ENCODE results near the gene MMP11.
A peak's percentile ranks its signal among the peaks of the same experiment; 100 is the strongest.

MMP11 gene

DNA sequence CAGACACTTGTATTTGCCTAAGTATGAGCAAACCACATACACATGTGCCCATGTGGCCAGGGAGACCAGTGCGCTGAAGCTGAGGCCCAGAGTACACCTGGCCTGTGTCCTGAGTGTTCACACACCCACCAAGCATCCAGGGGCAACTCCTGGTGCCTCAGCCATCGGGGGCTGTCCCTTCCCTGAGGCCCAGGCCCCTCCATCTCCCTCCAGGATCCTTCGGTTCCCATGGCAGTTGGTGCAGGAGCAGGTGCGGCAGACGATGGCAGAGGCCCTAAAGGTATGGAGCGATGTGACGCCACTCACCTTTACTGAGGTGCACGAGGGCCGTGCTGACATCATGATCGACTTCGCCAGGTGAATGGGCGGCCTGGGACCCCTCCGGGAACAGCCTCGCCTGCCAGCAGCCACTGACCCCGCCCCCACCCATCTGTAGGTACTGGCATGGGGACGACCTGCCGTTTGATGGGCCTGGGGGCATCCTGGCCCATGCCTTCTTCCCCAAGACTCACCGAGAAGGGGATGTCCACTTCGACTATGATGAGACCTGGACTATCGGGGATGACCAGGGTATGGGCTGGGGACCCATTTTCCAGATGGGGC is 7.6 kb downstream of the MMP11 start:
- DNase-seq (ENCODE audit: low spot score) = no peak

DNA sequence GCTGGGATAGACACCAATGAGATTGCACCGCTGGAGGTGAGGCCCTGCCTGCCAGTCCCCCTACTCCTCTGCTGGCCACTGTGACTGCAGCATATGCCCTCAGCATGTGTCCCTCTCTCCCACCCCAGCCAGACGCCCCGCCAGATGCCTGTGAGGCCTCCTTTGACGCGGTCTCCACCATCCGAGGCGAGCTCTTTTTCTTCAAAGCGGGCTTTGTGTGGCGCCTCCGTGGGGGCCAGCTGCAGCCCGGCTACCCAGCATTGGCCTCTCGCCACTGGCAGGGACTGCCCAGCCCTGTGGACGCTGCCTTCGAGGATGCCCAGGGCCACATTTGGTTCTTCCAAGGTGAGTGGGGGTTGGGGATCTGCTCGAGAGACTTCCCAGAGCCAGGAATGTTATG is 8.4 kb downstream of the MMP11 start:
- DNase-seq (ENCODE audit: low spot score) = peak; percentile 91

DNA sequence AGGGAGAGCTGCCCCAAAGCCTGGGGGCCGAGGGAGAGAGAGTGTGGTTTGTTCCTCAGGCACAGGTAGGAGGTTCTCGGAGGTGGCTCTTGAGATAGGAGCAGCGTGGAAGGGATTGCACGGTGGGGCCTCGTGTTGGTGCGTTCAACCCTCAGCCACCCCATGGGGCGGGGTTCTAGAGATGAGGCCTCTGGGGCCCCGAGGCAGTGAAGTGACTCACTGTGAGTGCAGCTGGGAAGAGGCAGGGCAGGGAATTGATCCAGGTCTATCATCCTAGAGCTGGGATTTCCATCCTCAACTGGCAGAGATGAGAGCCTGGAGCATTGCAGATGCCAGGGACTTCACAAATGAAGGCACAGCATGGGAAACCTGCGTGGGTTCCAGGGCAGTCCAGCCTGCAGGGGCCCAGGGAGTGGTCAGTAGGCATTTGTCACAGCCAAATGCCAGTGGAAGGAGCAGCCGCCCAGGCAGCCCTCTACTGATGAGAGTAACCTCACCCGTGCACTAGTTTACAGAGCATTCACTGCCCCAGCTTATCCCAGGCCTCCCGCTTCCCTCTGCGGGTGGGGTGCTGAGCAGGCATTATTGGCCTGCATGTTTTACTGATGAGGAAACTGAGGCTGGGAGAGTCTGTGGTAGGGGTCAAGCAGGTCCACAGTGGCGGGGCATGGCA is 9.0 kb downstream of the MMP11 start:
- no peak for DNase-seq (ENCODE audit: low spot score)

DNA sequence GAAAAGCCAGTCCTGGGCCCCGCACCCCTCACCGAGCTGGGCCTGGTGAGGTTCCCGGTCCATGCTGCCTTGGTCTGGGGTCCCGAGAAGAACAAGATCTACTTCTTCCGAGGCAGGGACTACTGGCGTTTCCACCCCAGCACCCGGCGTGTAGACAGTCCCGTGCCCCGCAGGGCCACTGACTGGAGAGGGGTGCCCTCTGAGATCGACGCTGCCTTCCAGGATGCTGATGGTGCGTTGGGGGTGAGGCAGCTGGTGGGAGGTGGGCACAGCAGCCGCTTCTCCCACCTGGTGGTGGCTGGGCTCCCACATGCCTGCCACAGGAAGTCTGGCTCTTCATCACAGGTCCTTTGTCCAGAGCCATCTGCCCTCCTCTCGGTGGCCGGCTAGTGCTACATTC is 9.6 kb downstream of the MMP11 start:
- no peak for DNase-seq (ENCODE audit: low spot score)

DNA sequence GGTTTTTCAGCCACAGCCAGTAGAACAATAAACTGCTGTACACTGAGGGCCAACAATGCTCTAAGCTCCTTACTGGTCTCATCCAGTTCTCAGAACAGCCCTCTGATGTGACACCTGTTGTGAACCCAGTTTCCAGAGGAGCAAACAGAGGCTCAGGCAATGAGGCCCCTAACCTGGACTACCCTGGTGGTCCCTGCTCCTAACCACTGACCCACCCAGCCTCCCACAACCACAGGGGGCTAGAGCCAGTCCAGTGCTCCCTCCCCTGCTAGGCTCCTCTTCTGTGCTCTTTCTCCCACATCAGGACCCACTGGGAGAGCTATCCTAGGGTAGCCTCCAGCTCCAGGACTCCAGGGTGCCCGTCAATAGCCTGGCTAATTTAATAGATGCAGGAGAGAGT is 10.1 kb downstream of the MMP11 start:
- DNase-seq (ENCODE audit: low spot score) = peak; percentile 1

DNA sequence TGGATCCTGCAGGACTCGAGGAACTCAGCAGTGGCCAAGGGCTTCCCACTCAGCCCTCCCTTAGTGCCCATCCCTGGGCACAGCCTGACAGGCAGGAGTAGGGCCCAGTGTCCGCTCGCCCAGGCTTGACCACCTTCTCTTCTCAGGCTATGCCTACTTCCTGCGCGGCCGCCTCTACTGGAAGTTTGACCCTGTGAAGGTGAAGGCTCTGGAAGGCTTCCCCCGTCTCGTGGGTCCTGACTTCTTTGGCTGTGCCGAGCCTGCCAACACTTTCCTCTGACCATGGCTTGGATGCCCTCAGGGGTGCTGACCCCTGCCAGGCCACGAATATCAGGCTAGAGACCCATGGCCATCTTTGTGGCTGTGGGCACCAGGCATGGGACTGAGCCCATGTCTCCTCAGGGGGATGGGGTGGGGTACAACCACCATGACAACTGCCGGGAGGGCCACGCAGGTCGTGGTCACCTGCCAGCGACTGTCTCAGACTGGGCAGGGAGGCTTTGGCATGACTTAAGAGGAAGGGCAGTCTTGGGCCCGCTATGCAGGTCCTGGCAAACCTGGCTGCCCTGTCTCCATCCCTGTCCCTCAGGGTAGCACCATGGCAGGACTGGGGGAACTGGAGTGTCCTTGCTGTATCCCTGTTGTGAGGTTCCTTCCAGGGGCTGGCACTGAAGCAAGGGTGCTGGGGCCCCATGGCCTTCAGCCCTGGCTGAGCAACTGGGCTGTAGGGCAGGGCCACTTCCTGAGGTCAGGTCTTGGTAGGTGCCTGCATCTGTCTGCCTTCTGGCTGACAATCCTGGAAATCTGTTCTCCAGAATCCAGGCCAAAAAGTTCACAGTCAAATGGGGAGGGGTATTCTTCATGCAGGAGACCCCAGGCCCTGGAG is 10.9 kb downstream of the MMP11 start:
- DNase-seq (ENCODE audit: low spot score) = peak; percentile 1

DNA sequence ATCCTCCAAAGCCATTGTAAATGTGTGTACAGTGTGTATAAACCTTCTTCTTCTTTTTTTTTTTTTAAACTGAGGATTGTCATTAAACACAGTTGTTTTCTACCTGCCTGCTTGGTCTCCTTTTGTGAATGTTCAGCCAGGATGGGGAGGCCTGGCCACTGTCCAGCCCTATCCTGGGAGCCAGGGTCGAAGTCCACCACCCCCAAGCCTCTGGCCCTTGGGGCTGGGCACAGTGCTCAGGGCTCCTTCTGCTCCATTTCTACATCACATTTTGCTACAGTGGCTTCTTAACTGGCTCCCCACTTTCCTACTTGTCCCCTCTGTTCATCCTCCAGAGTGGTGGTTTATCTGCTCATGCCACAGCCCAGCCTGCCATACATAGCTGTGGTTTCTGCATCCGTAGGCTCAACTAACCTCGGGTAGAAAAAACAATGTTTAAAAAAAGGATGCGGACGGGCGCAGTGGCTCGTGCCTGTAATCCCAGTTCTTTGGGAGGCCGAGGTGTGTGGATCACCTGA is 11.6 kb downstream of the MMP11 start:
- DNase-seq (ENCODE audit: low spot score) = peak; percentile 0

DNA sequence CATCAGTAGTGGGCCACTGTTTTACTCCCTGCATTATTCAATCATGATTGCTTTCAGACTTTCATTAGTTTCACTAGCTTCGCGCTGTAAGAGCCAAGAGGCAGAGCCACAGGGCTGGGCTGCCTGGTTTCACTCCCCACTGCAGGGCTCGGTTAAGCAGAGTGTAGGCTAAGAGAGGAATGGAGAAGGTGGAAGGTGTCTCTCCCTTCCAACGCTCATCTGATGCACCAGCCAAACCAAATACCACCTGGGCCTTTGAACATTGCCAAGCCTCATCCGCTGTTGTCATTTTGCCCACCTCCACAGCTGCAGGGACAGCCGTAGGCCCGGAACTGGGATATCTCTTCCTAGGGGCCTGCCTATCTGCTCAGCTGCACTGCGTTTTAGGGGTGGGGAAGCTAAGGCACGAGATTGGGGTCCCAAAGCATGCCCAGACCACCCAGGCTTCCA is 13.6 kb downstream of the MMP11 start:
- DNase-seq (ENCODE audit: low spot score) = no peak

DNA sequence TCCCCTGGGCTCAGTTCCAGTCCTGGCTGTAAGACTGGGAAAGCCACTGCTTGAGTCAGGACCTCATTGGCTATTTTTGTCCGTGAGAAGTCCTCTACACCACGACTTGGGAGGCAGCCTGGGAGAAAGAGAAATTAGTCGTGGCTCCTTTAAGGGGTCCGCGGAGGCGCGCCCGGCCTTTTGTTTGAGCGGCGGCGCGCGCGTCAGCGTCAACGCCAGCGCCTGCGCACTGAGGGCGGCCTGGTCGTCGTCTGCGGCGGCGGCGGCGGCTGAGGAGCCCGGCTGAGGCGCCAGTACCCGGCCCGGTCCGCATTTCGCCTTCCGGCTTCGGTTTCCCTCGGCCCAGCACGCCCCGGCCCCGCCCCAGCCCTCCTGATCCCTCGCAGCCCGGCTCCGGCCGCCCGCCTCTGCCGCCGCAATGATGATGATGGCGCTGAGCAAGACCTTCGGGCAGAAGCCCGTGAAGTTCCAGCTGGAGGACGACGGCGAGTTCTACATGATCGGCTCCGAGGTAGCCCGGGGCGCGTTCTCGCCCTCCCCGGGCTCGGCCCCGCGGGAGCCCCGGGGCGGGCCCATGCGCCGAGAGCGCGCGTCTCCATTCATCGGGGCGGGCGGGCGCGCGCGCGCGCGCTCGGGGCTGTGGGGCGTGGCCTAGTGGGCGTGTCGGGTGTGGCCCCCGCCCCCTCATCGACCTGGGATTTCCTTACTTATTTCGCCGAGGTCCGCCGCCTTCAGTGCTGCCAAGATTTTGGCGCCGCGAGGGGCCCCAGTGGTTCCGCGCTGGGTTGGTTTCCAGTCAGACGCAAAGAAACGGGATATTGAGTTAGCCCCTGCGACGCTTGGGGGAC is 14.3 kb downstream of the MMP11 start, which contains the start of gene SMARCB1:
TSS of gene SMARCB1 (plus strand) at position 215 of the 848 bp plus-strand sequence. CDS start at position 419, 204 bp downstream.
- DNase-seq (ENCODE audit: low spot score) = peak; percentile 87

DNA sequence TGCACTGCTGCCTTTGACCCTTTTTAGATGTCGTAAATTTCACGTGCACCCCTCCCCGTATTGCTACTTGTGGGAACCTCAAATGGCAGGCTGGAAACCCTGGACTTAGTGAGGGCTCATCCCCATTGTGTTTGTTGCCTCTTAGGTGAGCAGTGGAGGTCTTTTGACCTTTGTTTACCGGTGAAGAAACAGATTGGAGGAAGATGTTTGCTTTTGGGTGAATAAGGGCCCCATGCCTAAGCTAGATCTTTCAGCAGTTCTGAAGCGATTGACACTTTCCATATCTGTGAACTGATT is 14.9 kb downstream of the MMP11 start:
- DNase-seq (ENCODE audit: low spot score) = no peak

DNA sequence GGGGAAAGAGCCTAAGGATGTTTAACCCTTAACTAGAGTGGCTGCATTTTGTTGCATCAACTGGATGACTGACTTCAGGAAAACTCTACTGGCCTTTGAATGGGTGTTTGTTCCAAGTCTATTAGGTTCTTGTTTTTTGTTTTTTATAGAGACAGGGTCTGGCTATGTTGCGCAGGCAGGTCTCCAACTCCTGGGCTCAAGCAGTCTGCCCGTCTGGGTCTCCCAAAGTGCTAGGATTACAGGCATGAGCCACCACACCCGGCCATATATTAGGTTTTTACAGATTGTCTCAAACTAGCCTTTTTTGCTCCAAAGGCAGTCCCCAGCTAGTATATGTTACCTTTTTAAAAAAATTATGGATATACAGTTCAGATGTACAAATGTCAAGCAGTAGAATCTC is 15.3 kb downstream of the MMP11 start:
- DNase-seq (ENCODE audit: low spot score) = no peak

DNA sequence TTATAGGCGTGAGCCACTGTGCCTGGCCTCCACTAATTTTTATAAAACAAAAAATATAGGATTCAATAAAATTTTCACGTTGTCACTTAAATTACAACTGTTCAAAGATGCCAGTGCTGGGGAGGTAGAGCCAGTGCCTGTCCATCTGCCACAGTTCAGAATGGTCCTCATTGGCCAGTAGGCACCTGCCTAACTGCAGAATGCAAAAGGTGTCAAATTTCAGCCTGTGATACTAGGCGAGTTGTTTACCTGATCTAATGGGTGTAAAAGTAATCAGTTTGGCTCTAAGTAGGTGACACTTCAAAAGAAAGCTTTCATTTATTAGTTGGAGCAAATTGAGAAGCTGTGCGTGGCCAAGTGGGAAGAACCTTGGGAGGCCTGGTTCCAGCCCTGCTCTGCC is 16.5 kb downstream of the MMP11 start:
- no peak for DNase-seq (ENCODE audit: low spot score)

DNA sequence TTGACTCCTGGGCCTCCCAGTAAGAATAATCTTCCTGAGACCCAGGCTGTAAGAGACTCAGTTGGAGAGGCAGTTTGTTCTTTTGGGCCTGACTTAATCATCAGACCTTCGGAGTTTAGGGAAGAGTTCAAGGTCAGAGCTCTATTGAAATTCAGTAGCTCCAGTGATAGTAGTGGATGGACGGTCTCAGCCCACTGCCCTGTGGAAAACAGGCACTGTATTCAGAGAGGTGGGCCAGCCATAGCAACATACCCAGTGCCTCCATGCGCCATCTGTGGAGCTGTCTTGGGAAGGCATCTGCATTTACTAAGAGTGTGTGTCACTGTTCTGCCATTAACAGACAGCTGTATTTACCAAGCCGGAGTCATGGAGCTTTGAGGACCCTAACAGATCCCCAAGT is 17.0 kb downstream of the MMP11 start:
- DNase-seq (ENCODE audit: low spot score) = peak; percentile 55

DNA sequence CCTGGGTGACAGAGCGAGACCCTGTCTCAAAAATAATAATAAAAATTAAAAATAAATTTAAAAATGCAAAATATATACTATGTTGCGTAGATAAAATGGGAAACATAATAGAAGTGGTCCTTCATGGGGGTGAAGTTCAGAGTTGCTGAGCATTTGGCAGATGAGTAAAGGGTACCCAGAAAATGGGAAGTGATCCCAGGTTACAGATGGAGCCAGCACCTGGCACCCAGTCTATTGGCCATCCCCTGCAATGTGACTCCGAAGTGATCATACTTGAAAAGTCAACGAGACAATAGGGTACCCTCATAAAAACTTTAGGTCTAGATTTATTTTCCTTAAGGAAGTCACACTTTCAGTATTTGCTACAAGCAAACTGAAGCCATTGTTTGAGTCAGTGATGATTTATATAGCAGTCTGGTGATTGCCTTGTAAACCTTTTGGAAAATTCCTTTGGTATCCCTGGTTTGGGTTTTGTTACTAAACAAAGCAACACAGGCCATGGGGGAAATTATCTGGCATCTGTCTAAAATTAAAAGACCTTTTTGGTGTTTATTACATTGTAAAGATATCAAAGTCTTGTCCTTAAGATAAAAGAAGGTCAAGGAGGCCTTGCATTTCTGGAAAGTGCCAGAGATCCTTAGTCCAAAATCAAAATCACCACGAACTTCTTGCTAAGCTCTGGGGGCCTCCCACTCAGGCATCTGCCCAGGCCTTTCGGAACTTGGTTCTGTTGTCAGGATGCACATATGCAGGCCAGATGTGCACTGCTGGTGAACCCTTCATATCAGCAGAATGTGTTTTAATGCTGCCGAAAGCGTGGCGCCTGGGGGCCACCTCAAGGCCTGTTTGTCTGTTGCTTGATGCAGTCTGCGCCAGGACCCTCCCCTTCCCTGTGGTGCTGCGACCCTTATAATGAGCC is 18.4 kb downstream of the MMP11 start:
- DNase-seq (ENCODE audit: low spot score) = no peak

DNA sequence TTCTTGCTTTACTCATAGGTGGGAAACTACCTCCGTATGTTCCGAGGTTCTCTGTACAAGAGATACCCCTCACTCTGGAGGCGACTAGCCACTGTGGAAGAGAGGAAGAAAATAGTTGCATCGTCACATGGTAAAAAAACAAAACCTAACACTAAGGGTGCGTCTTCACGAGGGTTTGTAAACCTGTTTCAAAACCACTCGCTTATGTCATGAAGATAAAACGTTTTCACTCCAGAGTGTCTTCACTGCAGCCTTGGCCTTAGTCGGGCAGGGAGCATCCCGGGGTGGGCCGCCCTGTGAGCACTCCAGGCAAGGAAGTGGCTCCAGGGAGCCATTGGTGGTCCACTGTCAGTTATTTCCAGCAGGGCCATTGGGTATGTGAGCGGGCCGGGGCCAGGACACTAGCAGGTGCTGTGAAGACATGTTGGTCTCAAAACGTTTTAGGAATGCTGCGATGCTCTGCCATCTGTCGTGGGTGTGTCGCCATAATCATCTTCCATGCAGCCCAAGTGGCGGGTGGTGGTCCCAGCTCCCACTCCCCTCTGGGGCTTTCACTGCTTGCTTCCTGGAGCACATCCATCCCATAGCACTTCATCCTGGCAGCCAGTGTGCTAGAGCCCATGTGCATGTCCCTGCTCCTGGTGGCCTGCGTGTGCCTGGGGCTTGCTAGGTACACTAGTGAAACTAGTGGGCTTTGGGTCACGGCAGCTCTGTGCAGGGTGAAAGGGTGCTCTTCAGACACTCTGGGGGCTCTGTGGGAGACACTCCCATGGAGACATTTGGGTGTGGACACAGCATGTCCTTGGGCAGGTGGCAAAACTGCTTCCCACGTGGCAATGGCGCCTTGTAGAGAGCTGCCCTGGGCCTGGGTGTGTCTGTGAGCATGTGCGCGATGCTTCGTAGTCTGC is 19.3 kb downstream of the MMP11 start:
- DNase-seq (ENCODE audit: low spot score) = no peak

DNA sequence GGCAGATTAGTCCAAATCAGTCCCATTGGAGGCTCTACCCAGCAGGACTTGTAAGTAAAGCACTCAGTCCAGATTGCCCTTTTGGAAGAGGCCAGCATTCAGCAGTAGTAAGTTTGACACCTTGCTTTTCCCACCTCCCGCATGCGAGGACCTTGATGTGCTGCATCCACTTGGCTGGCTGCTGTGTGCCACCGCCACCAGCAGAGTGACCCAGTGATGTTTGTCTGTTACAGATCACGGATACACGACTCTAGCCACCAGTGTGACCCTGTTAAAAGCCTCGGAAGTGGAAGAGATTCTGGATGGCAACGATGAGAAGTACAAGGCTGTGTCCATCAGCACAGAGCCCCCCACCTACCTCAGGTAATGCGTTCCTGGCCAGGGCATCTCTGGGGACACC is 20.7 kb downstream of the MMP11 start:
- no peak for DNase-seq (ENCODE audit: low spot score)

DNA sequence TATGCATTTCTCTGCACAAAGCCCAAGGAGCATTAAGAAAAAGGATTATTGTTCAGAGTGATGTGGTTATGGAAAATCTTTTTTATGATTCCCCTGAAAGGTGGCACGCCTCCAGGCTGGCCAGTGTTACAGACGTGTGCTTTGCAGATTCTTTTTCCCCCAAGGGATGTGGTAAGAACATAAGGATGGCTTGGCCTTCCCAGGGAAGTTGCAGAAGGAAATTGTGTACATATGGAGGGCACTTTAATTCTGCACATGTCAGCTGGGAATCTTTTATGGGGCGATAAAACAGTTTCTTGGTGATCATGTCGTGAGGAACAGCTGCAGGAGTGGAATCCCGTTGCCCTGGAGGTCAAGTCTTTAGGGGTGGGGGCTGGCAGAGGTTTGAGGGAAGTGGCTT is 23.8 kb downstream of the MMP11 start:
- no peak for DNase-seq (ENCODE audit: low spot score)

DNA sequence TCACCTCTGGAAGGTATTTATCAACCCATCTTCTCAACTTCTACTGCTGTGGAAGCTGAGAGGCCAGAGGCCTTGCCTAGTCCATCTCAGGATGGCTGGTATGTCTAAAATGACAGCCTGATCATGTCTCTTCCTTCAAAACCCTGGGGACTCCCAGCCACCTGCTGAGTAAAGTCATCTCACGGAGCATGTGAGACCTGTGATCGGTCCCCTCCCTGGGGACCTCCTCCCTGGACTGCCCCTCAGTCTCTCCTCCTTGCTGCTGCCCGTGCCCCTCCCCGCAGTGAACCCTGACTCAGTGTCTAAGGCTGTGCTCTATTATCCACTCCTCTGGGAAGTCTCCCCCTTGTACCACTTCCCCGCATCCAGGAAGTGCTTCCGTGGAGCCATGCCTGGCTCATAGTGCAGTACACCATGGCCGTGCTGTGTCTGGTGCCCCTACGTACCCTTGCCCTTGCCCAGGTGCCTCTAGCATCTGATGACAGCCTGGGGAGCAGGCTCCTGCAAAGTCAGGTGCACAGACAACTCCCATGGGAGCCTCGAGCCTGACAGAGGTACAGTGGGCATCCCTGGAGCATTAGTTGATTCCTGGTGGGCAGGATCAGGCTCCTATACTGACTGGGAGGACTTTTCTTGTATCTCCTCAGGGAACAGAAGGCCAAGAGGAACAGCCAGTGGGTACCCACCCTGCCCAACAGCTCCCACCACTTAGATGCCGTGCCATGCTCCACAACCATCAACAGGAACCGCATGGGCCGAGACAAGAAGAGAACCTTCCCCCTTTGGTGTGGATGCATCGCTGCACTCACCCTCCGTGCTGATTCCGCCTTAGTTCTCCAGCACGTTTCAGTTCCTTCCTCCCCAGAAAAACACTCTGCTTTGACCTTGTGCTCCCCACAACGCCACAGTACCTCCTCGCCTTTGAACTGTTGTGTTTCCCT is 27.9 kb downstream of the MMP11 start:
- no peak for DNase-seq (ENCODE audit: low spot score)
